HG03439 (cell line): ENCODE results near the gene COBLL1.
"Not testable (repeated sequence)": the region's sequence is repeated elsewhere in the genome, so short reads cannot be mapped to it uniquely, and the experiment has no call there.

Source experiments
- ATAC-seq: cut with Tn5 transposase; IDR thresholded peaks from one replicate; pipeline ENCODE4 v1.9.1; 2021; ENCODE audit warnings: mild to moderate bottlenecking, moderate library complexity; ENCODE audit not compliant: unreplicated experiment

Gene COBLL1, protein sequence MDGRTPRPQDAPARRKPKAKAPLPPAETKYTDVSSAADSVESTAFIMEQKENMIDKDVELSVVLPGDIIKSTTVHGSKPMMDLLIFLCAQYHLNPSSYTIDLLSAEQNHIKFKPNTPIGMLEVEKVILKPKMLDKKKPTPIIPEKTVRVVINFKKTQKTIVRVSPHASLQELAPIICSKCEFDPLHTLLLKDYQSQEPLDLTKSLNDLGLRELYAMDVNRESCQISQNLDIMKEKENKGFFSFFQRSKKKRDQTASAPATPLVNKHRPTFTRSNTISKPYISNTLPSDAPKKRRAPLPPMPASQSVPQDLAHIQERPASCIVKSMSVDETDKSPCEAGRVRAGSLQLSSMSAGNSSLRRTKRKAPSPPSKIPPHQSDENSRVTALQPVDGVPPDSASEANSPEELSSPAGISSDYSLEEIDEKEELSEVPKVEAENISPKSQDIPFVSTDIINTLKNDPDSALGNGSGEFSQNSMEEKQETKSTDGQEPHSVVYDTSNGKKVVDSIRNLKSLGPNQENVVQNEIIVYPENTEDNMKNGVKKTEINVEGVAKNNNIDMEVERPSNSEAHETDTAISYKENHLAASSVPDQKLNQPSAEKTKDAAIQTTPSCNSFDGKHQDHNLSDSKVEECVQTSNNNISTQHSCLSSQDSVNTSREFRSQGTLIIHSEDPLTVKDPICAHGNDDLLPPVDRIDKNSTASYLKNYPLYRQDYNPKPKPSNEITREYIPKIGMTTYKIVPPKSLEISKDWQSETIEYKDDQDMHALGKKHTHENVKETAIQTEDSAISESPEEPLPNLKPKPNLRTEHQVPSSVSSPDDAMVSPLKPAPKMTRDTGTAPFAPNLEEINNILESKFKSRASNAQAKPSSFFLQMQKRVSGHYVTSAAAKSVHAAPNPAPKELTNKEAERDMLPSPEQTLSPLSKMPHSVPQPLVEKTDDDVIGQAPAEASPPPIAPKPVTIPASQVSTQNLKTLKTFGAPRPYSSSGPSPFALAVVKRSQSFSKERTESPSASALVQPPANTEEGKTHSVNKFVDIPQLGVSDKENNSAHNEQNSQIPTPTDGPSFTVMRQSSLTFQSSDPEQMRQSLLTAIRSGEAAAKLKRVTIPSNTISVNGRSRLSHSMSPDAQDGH

DNA sequence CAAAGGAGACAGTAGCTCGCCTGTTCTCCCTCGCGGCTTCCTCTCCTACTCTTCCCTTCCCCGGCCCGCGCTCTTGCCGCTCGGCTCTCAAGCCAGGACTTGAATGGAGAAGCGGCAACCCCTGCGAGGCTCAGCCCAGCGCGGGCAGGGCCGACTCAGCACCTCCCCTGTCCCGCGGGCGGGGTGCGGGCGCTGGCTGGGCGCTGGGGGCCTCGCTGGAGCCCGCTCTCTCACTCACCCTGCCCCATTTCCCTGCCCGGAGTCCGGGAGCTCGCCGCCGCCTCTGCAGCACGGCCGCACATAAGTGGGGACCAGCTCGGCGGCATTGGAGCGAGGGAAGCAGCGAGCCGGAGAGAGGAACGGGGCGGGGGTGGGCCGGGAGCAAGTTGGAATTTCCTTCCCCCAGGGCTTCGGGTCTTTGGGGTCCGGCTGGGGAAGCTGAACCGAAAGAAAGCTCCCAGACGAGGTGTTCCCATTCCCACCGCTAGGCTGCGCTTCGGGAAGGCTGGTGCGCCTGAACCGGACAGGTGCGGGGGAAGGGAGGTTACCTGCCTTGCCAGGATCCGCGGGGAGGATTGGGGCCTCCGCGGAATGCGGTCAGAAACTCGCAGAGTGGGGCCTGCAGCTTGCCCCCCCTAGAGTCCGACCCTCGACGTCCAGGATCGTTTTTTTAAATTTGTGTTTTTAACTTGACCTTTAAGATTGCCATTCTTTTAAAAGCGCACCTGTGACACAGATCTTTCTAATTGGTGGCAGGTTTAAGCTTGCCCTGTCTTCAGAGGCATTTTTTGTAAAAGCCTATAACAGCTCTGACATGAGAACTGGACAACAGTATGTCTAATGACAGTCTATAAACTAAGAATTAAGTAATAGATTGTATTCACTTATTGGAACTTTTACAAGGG, at the start of gene COBLL1:
Gene COBLL1, minus strand, starts transcription at position 105 of the 905 bp plus-strand sequence. CDS start 627 bp downstream, outside the sequence.
- ATAC-seq = peak; percentile 75

DNA sequence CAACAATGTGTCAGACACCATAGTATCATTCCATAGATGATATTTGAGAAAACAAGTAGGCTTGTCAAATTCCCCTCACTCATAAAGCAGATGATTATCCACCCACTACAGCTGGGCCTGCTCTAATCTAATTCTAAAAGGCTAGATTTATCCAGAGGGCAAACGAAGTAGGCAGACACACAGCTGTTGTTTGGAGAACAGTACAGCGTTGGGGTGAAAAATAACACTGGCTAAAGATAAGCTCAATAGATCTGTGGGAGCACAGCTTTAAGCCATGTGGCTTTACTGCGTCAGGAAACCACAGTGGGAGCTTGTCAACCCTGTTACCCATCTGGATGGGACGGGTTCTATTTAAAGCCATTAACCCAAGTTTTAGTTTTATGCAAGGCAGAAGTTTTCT, 48.9 kb upstream of the COBLL1 start:
- ATAC-seq = no peak

DNA sequence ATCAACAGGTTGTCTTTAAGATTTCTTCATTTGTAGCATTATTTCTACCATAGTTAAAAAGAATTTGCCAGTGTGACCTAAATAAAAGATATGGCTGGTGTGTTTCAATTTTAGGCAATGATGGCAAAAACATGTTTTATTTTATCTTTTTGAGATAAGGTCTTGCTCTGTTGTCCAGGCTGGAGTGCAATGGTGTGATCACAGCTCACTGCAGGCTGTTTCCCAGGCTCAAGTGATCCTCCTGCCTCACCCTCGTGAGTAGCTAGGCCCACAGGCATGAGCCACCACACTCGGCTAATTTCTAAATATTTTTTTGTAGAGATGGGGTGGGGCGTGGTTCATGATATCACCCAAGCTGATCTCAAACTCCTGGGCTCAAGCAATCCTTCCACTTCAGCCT, 47.0 kb upstream of the COBLL1 start:
- no peak for ATAC-seq

DNA sequence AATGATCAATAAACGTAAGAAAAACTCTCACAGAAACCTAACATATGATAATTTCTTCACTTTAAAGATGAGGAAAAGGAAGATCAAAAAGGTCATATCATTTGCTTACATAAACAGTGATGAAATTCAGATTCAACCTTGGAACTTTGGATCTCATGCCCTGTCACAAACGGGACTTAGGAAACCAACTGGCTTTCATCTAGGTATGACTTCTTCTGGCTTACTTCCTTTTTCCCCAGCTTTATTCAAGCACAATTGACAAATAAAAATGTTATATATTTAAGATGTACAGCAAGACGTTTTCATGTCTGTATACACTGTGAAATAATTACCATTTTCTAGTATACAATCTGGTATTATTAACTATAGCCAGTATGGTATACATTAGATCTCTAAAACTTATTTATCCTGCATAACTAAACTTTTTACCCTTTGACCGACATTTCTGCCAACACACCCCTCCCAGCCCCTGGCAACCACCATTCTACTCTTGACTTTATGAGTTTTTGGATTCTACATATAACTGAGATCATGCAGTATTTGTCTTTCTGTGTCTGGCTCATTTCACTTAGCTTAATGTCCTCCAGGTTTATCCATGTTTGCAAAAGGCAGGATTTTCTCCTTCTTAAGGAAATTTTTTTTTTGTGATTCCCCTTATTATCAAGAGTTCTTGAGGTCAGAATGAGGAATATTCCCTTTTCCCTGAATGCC, 46.0 kb upstream of the COBLL1 start:
- ATAC-seq = no peak

DNA sequence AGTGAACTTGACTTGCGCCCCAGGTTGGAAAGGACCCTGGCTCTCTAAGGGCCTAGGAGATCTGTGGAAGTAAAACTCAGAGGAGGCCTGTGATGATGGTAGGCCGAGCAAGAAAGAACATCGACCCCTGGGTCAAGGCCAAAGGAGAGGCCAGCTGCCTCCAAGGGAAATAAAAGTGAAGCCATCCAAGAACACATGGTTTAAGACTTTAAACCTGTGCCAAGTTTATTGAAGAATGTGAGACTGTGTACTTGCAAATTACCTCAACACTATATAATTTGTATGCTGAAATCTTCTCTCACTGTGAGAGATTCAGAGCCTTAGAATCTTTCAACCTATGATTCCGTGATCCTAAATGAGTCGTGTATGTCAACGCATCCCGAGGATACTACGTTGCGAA, 40.7 kb upstream of the COBLL1 start:
- ATAC-seq = no peak

DNA sequence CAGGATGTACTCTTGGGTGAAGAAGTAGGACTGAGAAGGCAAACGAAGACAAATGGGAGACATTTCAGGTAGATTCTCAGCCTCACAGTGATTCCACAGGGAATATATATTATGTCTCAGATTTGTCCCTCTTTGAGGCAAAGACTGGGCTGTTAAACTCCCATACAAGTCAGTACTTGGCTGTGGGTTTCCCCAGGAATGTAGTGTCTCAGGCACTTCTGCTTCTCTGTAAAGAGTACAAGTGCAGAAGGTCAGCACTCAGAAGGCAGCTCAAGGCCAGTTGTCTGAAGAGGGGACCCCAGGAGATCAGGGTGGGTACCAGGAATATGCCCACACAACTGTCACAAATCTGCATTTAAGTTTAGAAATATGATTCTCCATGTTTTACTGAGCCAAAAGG, 39.9 kb upstream of the COBLL1 start:
- no peak for ATAC-seq

DNA sequence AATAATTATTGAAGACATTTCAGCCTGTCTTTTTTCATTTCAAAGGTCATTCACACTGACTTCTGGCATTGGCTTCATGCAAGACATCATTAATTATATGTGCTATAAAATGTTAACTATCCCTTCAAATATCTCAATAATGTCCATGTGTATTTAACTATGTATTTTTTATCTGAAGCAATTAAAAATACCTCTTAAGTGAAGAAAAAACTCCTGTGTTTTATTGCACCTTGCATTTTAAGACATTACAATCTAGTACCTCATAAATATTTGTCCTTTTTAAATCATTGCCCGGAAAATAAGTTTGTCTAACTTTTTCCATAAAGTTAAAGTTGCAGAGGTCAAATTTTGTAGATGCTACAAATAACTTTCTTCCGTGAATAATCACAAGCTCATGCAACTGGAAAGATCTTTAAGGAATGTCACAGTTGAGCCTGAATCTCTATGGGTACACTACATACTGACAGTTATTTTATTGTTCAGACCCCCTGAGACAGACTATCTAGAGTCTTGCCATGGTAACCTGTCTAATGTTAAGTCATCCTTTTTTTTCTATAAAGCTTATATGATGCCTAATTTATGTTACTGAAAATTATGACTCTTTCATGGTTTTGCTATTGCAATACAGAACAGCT, 38.4 kb upstream of the COBLL1 start:
- no peak for ATAC-seq

DNA sequence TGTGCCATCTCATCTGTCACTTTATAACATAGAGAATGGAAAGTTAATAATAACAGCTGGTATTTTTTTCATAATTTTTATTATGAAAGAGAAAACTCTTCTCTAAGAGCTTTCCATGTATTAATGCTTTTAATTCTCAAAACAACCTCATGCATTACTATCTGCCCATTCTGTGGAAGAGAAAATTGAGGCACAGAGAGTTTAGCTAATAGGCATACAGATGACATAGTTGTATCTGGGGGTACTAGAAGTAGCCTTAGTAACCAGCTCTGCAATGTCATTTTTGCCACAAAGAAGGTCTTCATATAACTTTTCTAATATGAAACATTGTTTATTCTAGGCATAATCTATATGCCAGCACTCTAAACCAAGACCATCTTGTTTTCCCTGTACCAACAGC, 36.3 kb upstream of the COBLL1 start:
- ATAC-seq = no peak

DNA sequence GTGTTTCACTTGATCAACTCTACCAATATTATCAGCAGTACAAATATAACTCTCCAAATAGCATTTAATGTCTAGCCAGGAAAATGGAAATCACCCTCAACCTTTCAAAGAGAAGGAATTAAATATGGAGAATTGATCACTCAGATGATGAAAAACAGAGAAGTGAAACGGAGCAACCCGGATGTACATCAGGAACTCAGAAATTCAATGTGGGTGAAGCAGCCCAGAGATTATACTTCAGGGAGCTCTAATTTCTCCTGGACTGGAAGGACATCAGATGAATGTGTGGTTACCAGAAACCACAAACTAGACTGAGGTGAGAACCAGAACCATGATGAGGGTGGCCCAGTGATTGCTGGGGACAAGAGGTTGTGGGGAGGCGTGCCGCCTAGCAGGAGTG, 35.5 kb upstream of the COBLL1 start:
- no peak for ATAC-seq

DNA sequence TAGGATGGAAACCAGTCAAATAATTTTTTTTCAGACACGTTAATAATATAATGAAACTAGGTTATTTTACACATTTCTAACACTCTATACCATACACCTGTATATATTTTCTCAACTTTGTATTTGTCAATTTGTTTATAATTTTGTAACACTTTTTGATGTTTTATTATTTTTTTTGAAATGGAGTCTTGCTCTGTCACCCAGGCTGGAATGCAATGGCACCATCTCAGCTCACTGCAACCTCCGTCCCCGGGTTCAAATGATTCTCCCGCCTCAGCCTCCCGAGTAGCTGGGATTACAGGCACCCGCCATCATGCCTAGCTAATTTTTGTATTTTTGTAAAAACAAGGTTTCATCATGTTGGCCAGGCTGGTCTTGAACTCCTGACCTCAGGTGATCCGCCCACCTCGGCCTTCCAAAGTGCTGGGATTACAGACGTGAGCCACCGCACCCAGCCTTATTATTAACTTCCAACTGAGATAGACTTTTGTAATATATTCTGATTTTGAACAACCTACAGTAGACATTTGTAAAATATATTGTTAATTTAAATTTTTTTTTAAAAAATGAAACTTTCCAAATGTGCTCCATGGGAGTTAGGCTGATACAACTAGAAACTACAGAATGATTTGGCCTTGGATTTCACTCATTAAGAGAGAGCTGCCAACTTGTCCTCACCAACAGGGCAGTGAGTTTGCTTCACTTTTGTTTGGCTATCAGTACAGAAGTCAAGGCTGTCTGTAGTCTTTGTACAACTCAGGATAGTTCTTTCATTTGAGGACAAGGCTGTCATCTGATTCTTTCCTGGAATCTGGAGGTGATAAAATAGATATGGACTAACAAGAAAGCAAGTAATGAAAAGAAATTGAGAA, 33.9 kb upstream of the COBLL1 start:
- ATAC-seq = no peak

DNA sequence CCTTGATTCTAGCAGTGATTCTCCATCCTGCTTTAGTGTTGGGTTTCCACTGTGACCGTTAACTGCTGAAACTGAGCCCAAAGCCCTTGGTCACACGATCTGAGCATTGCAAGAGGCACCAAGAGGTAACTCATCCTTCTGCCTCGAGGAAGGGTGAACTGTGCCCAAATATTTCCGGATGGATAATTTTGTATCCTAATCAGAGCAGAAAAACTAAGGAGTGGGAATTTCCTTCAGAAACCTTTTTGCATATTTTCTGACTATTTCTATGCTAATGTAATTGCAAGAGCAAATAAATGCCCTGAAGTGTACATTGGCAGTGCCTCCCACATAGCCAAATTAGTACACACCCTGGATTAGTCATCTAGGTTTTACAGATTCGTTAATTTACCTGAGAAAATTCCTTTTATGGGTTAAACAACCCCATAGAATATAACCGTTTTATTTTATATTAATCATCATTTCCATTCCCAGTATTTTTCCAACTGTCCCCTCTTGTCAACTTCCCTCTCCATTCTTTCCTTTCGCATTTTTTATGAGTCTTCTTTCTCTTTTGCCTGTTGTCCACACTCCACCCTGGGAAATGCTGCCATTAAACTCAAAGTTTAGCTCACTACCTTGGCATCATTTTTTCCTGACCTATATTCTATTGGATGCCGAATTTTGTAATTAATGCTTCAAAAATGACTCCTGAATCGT, 31.7 kb upstream of the COBLL1 start:
- ATAC-seq = no peak

DNA sequence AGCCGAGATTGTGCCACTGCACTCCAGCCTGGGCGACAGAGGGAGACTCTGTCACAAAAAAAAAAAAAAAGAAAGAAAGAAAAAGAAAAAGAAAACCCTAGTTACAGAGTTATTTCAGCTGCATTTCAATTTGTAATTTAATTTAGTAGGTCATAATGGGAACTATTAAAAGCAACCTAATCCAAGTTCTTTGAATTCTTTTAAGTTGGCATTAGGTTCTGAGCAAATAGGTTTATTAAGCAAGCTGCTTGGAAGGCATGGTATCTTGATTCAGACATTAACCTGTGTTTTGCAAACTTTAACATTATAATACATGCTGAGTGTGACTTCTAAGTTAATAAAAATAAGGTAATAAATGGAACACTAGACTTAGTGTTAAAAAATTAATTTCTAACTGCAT, 29.8 kb upstream of the COBLL1 start:
- ATAC-seq = no peak

DNA sequence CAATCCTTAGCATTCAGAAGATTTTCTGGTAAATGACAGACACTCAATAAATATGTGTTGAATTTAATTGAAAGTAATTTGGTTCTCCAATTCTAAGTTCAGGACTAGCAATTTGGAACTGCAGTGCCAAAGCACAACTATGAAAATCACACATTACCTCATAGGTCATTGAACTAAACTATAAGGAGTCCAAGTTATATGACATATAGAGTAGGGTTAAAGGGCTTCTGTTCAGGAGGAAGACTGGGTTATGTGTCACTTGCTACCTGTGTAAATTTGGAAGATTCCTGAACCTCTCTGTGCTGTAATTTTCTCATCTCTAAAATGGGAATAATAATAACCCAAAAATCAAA, 27.8 kb upstream of the COBLL1 start:
- no peak for ATAC-seq

DNA sequence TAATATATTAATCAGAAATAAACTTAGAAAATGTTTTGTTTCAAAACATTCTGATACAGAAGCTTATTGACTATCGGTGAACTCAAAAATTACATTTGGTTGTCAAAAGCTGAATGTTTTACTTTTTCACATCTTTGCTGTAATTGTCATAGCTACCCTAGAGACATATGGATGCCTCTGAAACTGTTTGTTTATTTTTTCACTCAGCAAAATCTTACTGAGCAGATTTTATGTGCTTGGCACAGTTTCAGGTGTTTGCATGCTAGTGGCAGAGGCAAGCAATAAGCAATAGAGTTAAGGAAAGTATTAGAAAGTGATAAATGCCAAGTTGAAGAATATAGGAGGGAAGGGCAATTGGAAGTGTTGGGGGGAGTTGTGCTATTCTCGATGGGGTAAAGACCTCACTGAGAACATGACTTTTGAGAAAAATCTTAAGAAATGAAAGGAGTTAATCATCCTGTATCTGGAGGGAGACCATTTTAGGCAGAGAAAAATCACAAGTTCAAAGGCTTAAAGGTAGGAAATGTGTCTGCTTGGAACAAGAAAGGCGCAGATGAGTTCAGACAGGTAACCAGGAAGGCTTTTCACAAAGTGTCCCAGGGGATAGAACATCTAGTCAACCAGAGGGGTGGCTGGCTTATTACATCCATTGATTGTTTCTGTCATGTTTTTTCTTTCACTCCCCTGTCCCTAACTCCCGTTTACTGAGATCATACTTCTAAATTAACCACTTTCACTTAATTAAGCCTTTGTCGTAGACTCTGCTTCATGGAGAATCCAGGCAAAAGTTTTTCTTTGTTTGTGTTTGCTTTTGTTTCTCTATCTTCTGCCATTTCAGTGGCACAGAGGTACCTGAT, 27.2 kb upstream of the COBLL1 start:
- no peak for ATAC-seq

DNA sequence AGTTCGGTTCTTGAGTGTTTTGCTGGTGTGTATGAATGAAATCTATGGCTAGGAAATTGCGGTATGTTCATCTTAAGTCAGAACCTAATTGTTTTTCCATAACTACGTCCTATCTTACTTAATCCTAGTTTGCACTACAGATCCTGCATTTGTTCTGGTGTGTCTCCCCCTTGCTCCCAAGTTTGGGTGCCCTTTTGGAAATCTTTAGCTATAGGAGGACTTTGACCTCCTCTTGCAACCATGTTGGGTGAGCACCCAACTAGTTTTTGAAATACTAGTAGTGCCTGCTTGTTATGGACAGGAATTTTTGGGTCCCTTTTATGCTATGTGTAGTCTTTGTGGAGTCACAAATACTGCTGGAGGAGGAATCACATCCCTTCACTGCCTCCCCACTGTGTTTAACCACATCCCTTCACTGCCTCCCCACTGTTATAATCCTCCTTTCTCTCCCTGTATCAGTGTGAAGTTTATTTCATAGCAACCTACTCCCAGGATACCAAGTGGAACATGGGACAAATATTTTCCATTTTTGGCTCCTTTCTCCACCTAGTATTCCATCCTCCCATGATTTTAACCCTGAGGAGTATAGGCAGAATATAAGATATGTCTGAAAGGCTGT, 26.3 kb upstream of the COBLL1 start:
- no peak for ATAC-seq

DNA sequence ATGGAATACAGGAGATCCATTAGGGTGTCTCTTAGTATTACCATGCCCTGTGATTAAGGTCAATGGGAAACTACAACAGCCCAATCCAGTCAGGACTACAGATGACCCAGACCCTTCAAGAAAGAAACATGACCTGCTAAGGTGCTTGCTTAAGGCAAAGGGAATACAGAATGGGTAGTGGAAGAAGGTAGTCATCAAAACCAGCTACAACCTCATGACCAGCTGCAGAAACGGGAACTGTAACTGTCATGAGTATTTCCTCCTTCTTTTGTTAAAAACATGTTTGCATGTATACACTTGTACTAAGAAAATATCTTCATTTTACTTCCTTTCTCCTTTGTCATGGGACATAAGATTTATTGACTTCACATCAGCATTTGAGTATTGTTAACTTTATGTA, 24.8 kb upstream of the COBLL1 start:
- not testable (repeated sequence) for ATAC-seq

DNA sequence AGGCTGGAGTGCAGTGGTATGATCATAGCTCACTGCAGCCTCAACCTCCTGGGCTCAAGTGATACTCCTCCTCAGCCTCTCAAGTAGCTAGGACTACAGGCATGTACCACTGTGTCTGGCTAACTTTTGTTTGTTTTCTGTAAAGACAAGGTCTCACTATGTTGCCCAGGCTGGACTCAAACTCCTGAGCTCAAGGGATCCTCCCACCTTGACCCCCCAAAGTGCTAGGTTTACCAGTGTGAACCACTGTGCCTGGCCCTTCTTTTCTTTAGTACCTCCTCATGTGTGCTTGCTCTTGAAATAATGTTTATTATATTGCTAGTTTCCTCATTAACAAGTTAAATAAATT, 19.0 kb upstream of the COBLL1 start:
- no peak for ATAC-seq
